Stimulated activated naive CD8-positive, alpha-beta T cell treated with anti-CD3 and anti-CD28 coated beads, Interleukin-15, Interleukin-2, amounts not matched to agents 100 ng/mL and 50 ng/mL, for 24 hours (primary cell): ENCODE measurements around the gene PRG3.
"Not testable (repeated sequence)": the region's sequence is repeated elsewhere in the genome, so short reads cannot be mapped to it uniquely, and the experiment has no call there.

Experiments used
- H3K27ac Mint-ChIP-seq: one replicate; pipeline ENCODE4 v1.8.0; 2021; ENCODE audit warnings: mild to moderate bottlenecking, mixed read lengths
- H3K27me3 Mint-ChIP-seq: one replicate; pipeline ENCODE4 v1.8.0; 2021; ENCODE audit warnings: mixed read lengths
- H3K36me3 Mint-ChIP-seq: one replicate; pipeline ENCODE4 v1.8.0; 2021; ENCODE audit warnings: low read depth, mixed read lengths
- H3K4me1 Mint-ChIP-seq: one replicate; pipeline ENCODE4 v1.8.0; 2021; ENCODE audit warnings: low read depth, mixed read lengths
- H3K4me3 Mint-ChIP-seq: one replicate; pipeline ENCODE4 v1.8.0; 2021; ENCODE audit warnings: mild to moderate bottlenecking, mixed read lengths
- H3K9me3 Mint-ChIP-seq: one replicate; pipeline ENCODE4 v1.8.0; 2021; ENCODE audit warnings: mixed read lengths

The PRG3 gene

DNA sequence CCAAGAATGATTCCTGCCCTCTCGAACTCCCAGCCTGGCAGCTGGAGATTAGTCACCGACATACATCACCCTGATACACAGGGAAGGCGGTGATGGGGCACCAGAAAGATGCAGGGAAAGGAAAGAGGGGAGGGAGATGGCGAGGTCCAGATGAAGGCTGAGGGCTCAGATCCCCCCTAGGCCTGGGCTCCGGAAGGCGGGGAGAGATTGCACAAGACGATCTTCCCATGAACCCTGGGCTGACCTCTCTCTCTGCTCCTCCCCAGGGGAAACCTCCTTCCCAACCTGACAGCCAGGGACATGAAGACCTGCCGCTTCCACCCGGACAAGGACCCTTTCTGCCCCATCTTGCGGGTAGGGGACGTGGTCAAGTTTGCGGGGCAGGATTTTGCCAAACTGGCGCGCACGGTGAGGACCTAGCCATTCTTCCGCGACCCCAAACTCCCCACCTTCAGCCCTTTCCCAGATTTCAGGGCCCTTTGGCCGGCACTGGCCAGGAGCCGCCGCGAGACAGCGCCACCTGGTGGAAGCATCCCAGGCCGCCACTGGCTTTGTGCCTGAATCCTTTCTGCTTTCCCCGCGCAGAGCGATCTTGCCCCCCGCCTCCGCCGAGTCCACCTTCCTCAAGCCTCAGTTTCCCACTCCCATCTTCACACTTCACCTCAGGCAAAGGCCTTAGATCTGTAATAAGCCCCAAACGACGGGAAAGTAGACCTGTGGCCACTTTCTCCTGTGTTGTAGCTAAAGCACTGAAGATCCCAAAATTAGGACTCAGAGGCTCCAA is 31.3 kb downstream of the PRG3 start:
- no peaks in the 10 kb centered on the region for H3K9me3 Mint-ChIP-seq
- no peak overlapping the region for H3K27ac Mint-ChIP-seq
- H3K36me3 Mint-ChIP-seq: no peaks in the 10 kb centered on the region
- no peak overlapping the region for H3K4me3 Mint-ChIP-seq
- H3K4me1 Mint-ChIP-seq: no peaks in the 10 kb centered on the region
- peaks cover 10% of the 10 kb centered on the region for H3K27me3 Mint-ChIP-seq

DNA sequence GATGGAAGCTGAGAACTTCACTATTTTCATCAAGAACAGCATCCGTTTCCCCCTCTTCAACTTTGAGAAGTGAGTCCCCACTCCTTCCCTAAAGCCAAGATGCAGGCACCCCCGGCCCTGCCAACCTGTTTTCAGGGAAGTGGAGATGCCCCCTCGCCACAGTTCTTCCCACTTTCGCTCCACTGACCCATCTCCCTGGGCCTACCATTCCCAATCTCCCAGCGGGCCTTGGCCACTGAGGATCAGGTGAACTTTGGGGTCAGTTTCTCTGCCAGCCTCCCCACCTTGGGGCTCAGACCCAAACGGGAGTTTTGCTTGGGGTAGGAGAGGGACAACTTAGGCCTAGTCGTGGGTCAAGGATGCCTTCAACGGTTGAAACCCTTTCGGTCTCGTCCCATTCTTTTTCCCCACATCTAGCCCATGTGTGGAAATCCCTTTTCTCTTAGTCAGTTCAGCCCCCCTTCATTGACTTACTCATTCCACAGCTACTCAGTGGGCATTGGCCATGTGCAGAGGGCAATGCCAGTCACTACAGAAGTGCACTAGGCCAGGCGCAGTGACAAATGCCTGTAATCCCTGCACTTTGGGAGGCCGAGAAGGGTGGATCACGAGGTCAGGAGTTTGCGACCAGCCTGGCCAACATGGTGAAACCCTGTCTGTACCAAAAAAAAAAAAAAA is 32.2 kb downstream of the PRG3 start:
- Mint-ChIP-seq H3K4me1 (no peaks in the 10 kb centered on the region), H3K36me3 (no peaks in the 10 kb centered on the region), H3K4me3 (no peak overlapping the region), H3K27me3 (peaks cover 6% of the 10 kb centered on the region), H3K27ac (no peak overlapping the region), H3K9me3 (no peaks in the 10 kb centered on the region)

DNA sequence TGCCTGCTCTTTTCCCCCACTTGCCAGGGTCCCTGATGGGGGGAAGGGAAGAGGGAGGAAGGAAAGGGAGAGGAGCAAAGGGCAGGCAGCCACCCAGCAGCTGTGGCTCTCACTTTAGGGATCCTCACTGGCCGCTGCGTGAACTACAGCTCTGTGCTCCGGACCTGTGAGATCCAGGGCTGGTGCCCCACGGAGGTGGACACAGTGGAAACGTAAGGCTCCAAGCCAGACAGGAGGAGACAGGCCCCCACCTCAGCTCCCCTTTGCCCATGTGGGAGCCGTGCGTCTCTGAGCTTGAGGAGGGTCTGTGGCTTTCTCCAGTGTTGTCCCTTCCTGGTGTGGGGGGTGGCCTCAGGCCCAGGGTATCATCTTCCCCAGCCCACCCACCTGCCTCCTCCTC is 32.9 kb downstream of the PRG3 start:
- no peaks in the 10 kb centered on the region for H3K4me1 Mint-ChIP-seq
- H3K27me3 Mint-ChIP-seq: peaks cover 6% of the 10 kb centered on the region
- no peak overlapping the region for H3K4me3 Mint-ChIP-seq
- no peaks in the 10 kb centered on the region for H3K9me3 Mint-ChIP-seq
- no peaks in the 10 kb centered on the region for H3K36me3 Mint-ChIP-seq
- no peak overlapping the region for H3K27ac Mint-ChIP-seq

DNA sequence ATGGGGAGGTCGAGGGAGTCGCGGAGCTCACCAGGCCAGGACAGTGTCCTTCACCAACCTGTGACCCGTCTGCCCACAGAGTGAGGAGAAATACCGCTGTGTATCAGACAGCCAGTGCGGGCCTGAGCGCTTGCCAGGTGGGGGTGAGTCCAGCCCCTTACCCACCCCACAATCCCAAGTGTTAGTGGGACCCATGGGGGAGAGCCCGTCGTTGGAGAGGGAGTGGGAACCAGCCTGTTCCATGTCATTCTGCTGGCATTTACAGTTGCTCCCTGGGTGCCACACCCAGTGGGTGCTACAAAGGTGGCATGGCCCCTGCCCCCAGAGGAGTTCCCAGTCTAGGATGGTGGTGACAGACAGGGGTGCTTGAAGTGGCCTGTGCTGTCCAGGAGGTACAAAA is 33.6 kb downstream of the PRG3 start:
- no peaks in the 10 kb centered on the region for H3K9me3 Mint-ChIP-seq
- H3K4me1 Mint-ChIP-seq: no peaks in the 10 kb centered on the region
- H3K27ac Mint-ChIP-seq: no peak overlapping the region
- H3K4me3 Mint-ChIP-seq: no peak overlapping the region
- H3K27me3 Mint-ChIP-seq: peaks cover 6% of the 10 kb centered on the region
- H3K36me3 Mint-ChIP-seq: no peaks in the 10 kb centered on the region

DNA sequence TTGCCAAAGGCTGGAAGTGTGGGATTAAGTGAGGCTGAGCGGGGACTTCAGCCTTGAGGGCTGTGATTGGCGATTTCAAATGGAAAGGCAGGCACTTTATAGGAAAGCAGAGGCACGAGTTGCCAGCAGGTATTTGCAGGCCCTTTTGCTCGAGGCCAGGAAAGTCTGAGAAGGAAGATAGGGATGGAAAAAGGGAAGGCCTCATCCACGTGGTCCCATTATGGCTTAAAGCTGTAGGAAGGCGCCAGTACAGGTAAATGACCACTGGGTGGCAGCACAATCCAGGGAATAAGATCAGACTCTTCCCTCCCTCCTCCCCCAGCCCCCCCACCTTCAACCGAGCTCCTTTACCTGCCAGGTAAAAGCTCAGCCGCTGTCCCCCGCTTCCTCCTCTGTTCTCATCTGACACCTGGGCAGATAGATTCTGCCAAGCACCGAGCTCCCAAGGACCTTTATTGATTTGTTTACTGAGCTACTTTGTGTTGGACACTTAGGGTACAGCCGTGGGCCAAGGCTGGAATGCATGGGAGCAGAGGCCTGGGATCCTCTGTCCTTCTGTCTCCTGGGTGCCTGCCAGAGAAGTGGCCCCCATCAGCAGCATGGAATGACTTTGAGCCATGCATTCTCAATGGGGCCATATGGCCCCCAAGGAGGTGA is 35.3 kb downstream of the PRG3 start:
- no peak overlapping the region for H3K4me3 Mint-ChIP-seq
- H3K27ac Mint-ChIP-seq: peak overlapping the region; percentile 24

DNA sequence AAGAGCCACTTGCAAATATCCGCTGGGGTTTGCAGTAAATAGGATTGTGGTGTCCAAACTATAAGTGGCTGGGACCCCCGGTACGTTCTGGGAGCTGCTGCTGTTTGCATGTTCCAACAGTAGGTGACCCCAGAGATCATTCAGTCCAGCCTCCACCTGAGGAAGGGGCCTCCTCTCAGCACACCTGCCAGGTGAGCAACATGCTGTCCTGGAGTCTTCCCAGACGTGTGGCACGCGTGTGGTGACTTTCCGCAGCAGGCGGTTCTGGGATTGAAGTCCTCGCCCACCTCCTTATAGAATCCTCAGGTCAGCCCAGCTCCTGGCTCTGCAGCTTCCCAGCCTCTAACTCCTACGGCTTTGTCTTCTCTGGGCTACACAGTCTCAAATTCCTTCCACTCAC is 36.1 kb downstream of the PRG3 start:
- Mint-ChIP-seq H3K27ac (no peak overlapping the region), H3K4me3 (no peak overlapping the region), H3K36me3 (no peaks in the 10 kb centered on the region), H3K27me3 (no peaks in the 10 kb centered on the region), H3K9me3 (no peaks in the 10 kb centered on the region), H3K4me1 (peaks cover 7% of the 10 kb centered on the region)

More for the DNA sequence above, 35.3 kb downstream of the PRG3 start:
- H3K9me3 Mint-ChIP-seq: no peaks in the 10 kb centered on the region
- H3K4me1 Mint-ChIP-seq: peaks cover 5% of the 10 kb centered on the region
- H3K27me3 Mint-ChIP-seq: no peaks in the 10 kb centered on the region
- no peaks in the 10 kb centered on the region for H3K36me3 Mint-ChIP-seq

DNA sequence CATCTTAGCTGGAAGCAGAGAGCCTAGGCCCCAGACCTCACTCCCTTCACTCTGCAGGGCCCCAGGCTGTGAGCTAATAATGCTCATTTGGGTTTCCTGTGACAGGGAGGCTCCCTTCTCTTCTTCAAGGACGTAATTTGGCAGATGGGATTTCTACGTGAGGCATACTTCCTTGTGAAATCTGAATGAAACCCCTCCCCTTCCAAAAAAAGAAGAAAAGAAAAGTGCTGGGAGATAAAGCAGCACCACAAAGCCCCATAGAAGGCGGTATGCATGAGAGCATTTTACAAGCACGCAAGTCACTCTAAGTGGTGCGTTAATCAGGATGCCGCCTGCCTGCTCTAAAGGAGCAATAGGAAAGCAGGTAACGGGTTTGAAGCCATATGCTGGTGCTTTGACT is 37.1 kb downstream of the PRG3 start:
- Mint-ChIP-seq H3K36me3 (no peaks in the 10 kb centered on the region), H3K27me3 (no peaks in the 10 kb centered on the region), H3K27ac (no peak overlapping the region), H3K4me3 (no peak overlapping the region), H3K9me3 (no peaks in the 10 kb centered on the region), H3K4me1 (peaks cover 7% of the 10 kb centered on the region)

DNA sequence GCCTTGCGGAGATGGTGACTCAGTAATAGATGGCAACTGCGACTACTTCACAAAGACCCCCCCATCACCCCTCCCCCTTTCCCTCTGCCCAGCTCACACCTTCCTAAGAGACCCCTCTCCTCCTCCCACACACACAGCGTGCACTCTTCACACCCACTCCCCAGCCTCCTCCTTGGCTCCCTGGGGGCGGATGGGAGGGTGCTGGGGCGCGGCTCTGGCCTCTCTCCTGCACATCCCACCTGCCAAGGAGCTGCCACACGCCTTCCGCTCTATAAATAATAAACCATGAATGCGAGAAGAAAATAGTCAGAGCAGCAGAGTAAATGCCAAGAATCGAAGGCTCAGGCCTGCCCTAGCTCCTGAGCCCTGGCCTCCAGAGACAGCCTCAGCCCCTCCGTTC is 38.2 kb downstream of the PRG3 start:
- H3K4me3 Mint-ChIP-seq: no peak overlapping the region
- no peaks in the 10 kb centered on the region for H3K27me3 Mint-ChIP-seq
- no peaks in the 10 kb centered on the region for H3K36me3 Mint-ChIP-seq
- H3K4me1 Mint-ChIP-seq: peaks cover 7% of the 10 kb centered on the region
- H3K27ac Mint-ChIP-seq: no peak overlapping the region
- no peaks in the 10 kb centered on the region for H3K9me3 Mint-ChIP-seq

DNA sequence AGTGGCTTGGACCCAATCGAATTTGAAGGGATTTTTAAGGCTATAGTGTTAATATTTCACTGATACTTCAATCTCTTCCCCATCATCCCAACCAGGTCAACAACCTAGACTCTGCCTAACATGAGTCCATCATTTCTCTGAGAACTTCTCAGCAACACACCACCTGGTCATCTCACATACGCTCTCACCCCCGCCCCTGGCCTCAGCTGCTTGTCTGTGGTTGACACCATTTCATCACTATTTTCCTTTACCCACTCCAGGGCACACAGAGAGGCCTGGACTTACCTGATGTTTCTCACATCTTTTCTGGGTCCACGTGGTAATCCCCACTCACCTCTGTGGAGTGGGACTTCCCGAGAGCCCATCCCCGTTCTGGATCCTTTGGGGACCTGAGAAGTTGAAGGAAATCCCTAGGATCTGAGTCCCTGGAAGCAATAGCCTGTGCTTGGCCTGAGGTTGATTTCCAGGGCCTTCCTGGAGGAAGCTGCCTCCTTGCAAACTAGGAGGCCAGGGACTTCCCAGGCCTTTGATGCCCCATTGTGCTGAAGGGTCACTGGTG is 39.6 kb downstream of the PRG3 start:
- no peaks in the 10 kb centered on the region for H3K9me3 Mint-ChIP-seq
- H3K36me3 Mint-ChIP-seq: no peaks in the 10 kb centered on the region
- no peaks in the 10 kb centered on the region for H3K27me3 Mint-ChIP-seq
- no peak overlapping the region for H3K4me3 Mint-ChIP-seq
- peaks cover 12% of the 10 kb centered on the region for H3K4me1 Mint-ChIP-seq
- H3K27ac Mint-ChIP-seq: no peak overlapping the region

DNA sequence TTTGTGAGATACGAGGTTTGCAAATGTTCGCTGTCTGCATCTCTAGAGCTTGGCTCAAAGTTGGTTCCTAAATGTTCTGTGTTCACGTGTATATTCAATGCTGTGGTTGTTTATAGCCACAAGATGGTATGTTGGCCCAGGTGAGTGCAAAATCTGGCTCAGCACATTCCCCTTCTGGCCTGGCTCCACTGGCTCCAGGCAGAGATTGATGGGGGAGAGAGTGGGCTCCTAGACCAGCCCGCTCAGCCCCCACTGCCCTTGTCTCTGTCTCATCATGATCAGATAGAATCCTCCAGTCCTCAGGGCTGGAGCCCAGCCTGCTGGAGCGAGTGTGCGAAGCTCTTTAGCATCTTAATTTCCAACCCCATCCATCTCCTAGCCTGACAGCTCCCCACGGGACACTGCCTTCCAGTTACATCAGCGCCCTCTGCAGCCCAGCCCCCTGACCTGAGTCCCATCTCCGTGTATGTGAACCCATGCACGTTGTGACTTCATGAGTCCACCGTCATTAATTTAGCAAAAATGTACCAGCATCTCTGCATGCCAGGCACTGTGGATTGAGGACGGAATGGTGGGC is 40.8 kb downstream of the PRG3 start:
- no peaks in the 10 kb centered on the region for H3K9me3 Mint-ChIP-seq
- no peaks in the 10 kb centered on the region for H3K36me3 Mint-ChIP-seq
- no peak overlapping the region for H3K4me3 Mint-ChIP-seq
- no peak overlapping the region for H3K27ac Mint-ChIP-seq
- peaks cover 19% of the 10 kb centered on the region for H3K4me1 Mint-ChIP-seq
- H3K27me3 Mint-ChIP-seq: no peaks in the 10 kb centered on the region

DNA sequence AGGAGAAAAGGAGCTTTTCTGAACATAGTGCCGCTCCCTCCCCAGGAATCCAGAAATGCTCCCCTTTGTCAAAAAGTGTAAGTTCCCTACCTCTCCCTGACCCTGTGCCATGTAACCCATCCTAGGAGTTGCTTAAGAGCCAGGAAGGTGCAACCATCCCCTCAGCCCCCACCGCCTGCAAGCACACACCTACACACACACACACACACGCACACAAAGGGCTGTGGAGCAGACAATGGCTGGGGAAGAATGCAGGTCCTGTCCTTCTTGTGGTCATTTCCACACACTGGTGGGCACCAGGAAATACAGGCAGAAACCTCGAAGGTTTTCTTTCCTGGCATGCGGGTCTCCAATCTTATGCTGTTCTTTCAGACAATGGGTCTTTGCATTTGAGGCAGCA is 41.6 kb downstream of the PRG3 start:
- H3K4me3 Mint-ChIP-seq: no peak overlapping the region
- H3K36me3 Mint-ChIP-seq: peaks cover 4% of the 10 kb centered on the region
- H3K9me3 Mint-ChIP-seq: no peaks in the 10 kb centered on the region
- no peak overlapping the region for H3K27ac Mint-ChIP-seq
- H3K27me3 Mint-ChIP-seq: no peaks in the 10 kb centered on the region
- H3K4me1 Mint-ChIP-seq: peaks cover 26% of the 10 kb centered on the region

DNA sequence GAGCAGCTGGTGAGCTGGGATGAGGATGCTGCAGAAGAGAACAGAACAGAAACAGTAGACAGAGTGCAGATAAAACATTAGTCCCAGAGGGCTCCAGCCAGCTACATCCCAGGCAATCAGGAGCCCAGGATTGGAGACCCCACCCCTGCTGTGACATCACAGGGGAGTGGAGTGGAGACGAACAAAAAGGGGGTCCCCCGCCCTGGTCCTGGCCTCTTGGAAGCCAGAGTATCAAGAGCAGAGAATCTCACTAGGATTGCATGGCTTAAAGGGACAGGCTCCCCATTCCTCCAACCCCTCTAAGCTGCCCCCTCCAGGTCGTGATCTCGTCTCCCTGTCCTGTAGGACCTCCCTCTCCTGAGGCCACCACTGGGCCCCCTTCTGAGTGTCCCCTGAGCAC is 42.8 kb downstream of the PRG3 start, which contains the start of gene P2RX3:
Gene P2RX3 (plus strand): TSS at position 211 of the 400 bp plus-strand sequence. CDS start 199 bp downstream, outside the sequence.
- no peaks in the 10 kb centered on the region for H3K9me3 Mint-ChIP-seq
- H3K27me3 Mint-ChIP-seq: no peaks in the 10 kb centered on the region
- peaks cover 36% of the 10 kb centered on the region for H3K4me1 Mint-ChIP-seq
- no peak within 1 kb of the TSS for H3K4me3 Mint-ChIP-seq
- peak within 1 kb of the TSS; percentile 36 for H3K27ac Mint-ChIP-seq
- peaks cover 15% of the 10 kb centered on the region for H3K36me3 Mint-ChIP-seq

DNA sequence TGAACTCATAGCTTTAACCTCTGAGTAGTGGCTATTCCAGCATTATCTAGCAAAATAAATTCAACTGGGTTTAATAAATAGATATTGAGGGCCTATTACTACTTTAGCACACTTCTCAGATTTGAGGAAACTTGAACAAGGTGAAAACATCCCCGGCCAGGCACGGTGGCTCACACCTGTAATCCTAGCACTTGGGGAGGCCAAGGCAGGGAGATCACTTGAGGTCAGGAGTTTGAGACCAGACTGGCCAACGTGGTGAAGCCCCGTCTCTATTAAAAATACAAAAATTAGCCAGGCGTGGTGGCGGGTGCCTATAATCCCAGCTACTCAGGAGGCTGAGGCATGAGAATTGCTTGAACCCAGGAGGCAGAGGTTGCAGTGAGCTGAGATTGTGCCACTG is 44.1 kb downstream of the PRG3 start:
- not testable (repeated sequence) for H3K9me3 Mint-ChIP-seq, H3K27me3 Mint-ChIP-seq
- peaks cover 26% of the 10 kb centered on the region for H3K36me3 Mint-ChIP-seq
- peak overlapping the region; percentile 93 for H3K4me3 Mint-ChIP-seq
- H3K4me1 Mint-ChIP-seq: peaks cover 36% of the 10 kb centered on the region
- peak overlapping the region; percentile 97 for H3K27ac Mint-ChIP-seq

DNA sequence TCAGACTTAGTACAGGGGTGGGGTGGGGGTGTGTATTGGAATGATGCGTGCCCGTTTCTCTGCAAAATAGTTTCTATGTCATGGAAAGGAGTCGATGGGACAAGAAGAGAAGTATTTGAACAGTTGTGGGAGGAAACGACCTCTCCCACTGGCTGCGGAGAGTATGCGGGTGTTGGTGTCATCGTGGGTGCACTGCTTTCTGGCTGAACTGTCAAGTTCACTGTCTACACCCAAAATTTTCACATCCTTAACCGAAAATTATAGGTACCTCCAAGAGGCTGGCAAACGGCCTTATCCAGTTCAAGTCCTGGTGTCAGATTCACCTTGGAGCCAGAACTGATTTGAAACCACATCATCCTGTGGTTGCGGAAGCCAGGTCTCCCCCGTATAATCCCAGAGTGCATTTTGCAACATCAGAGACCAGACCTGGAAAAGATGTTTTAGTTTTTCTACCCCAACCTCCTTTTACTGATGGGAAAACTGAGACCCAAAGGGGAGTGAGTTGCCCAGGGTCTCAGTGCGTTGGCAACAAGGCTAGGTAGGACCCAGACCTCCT is 44.8 kb downstream of the PRG3 start:
- H3K27me3 Mint-ChIP-seq: no peaks in the 10 kb centered on the region
- peaks cover 40% of the 10 kb centered on the region for H3K4me1 Mint-ChIP-seq
- peak overlapping the region; percentile 97 for H3K27ac Mint-ChIP-seq
- H3K4me3 Mint-ChIP-seq: peak overlapping the region; percentile 93
- peaks cover 32% of the 10 kb centered on the region for H3K36me3 Mint-ChIP-seq
- no peaks in the 10 kb centered on the region for H3K9me3 Mint-ChIP-seq
